Stimulated activated CD4-positive, alpha-beta T cell treated with anti-CD3 and anti-CD28 coated beads, Interleukin-12 subunit alpha, Interleukin-12 subunit beta, amount 100 ng/mL, for 24 hours (primary cell): ENCODE data around the gene SERPINB2.
A peak's percentile ranks its signal among the peaks of the same experiment; 100 is the strongest.

Experiments used
- DNase-seq, 2 experiments: peaks; one replicate each; pipeline ENCODE4 v3.0.0-alpha.2; 2020; ENCODE audit warnings: low read depth in 2 of 2

SERPINB2 gene, protein sequence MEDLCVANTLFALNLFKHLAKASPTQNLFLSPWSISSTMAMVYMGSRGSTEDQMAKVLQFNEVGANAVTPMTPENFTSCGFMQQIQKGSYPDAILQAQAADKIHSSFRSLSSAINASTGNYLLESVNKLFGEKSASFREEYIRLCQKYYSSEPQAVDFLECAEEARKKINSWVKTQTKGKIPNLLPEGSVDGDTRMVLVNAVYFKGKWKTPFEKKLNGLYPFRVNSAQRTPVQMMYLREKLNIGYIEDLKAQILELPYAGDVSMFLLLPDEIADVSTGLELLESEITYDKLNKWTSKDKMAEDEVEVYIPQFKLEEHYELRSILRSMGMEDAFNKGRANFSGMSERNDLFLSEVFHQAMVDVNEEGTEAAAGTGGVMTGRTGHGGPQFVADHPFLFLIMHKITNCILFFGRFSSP

DNA sequence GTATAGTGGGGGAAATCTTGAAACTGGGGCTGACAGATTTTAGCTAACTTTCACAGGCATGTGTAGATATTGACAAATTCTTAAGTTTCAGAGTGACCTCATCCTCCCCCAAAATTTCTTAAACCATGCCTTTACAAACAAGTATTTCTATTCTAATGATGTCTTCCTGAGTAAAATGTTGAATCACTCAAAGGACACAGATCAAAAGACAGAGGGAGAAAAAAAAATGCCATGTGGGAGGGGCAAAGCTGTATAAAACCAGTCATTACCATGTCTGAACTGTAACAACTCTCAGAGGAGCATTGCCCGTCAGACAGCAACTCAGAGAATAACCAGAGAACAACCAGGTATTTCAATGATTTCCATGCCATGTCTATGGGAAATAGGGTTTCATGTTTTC, at the start of gene SERPINB2:
SERPINB2 (plus strand) TSS at position 282 of the 400 bp plus-strand sequence. CDS start 3,740 bp downstream, outside the sequence.
- no peak for DNase-seq

GRCh38 chr18:63843008-63843407, 44.5 kb upstream of the SERPINB2 start:
- no peak for DNase-seq

DNA sequence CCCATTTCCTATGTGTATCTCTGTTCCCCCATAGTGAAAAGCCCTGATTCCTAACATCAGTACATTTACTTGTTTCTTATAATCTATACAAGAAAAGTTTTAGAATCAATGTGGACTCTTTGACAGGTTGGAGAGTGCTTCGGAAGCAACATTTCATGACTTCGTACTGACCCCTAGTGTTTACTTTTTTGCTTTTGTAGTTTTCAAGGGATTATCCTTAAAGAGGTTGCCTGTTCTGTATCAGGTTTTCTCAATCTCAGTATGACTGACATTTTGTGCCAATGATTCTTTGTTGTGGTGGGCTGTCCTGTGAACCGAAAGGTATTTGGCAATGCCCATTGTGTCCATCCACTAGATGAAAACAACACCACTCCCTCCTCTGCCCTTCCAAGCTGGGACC, 43.3 kb upstream of the SERPINB2 start:
- DNase-seq: no peak

DNA sequence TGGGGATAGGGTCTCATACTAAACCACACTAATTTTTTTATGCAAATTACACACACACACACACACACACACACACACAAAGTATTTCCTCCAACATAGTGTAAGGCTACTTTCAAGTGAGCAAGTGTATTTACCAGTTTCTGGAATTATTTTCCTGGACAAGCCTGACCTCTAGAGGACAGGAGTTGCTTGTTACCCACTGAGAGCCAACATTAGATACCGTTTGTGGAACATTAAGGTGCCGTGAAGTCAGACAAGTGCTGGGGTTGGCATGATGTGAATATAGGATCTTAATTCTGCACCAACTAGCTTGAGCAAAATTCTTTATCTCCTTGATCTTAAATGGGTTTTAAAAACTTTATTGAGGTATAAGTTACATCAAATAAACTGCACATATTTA, 39.3 kb upstream of the SERPINB2 start:
- DNase-seq: no peak

GRCh38 chr18:63850020-63850419, 37.5 kb upstream of the SERPINB2 start:
- peak in 1 of 2 experiments; percentile 2 for DNase-seq

DNA sequence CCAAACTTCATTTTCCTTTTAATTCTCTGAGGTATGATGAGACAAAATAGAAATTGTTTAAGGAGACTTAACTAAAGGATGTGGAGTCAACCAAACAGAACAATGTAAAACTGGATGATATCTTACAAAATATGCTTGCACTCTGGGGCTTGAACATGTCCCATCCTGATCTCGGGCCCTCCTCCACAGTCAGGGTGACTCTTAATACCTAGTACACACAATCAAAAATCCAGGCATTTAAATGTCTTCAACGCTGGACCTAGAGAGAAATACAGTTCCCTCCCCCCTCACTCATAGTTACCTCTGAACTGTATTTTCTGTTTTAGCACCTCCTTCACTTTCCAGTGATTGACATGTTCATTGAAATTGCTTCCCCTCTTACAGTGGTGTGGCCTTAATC, 36.9 kb upstream of the SERPINB2 start:
- DNase-seq: no peak

GRCh38 chr18:63858456-63858855, 29.0 kb upstream of the SERPINB2 start:
- DNase-seq: no peak

DNA sequence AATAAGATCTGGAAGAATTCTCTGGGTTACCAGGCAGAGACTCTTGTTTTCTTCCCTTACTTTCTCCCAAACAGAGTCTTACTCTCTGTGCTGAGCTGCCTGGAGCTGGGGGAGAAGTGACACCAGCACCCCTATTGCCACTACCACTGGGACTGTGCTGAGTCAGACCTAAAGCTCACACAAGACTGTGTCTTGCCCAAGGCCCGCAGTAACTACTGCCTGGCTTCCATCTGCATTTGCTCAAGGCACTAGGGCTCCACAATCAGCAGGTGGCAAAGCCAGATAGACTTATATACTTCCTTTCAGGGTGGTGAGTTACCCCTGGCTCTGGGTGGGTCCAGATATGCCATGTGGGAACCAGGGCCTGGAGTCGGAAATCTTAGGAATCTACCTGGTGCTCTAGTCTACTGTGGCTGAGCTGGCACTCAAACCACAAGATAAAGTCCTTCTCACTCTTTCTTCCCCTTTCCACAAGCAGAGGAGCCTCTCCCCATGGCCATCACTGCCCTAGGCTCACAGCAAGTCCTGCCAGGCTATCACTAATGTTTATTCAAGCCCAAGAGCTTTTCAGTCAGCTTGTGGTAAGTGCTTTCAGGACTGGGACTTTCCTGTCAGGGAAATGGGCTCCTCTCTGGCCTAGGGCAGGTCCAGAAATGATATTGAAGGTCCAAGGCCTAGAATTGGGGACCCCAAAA, 27.6 kb upstream of the SERPINB2 start:
- no peak for DNase-seq

GRCh38 chr18:63860531-63860930, 27.0 kb upstream of the SERPINB2 start:
- DNase-seq: no peak

- DNase-seq: no peak
These were observed 20.0 kb upstream of the SERPINB2 start for GRCh38 chr18:63867368-63868125.

- DNase-seq: no peak
These were observed 19.0 kb upstream of the SERPINB2 start for GRCh38 chr18:63868546-63868945.

GRCh38 chr18:63869374-63869773, 18.1 kb upstream of the SERPINB2 start:
- no peak for DNase-seq

- DNase-seq: no peak
These were observed 17.7 kb upstream of the SERPINB2 start for GRCh38 chr18:63869851-63870250.

DNA sequence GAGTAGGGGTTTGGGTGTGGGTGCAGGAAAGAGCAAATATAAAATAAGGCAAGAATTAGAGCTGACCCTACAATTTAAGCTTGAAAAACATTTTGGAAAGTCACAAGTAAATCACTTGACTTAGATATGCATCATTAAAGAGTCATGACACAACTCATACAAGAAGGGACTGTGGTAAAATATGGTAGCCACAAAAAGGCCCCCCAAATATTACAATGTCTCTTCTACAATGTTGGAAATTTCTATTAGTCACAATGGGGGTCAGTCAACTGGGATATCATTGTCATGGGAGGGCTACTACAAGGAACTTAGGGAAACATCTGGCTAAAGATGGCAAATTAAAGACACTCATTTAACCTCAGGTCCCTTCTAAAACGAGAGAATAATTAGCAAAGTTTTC, 15.7 kb upstream of the SERPINB2 start:
- DNase-seq: no peak

- no peak for DNase-seq
These were observed 14.9 kb upstream of the SERPINB2 start for GRCh38 chr18:63872586-63872985.

DNA sequence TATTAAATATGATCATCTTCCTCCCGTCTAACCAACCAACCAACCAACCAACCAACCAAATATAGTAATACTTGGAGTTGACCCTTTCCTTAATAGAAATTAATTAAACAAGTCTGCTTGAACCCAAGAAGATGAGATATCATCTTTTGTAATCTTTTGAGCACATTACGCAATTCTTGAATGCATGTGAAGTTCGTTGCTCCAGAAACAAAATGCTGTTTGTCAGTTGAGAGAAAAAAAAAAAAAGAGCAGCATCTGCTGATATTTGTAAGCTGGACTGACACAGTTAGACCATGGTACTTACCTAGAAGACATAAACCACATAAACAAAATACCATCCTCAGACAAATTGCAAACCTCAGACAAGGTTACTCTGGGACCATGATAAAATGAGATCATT, 9.2 kb upstream of the SERPINB2 start:
- DNase-seq: no peak

- no peak for DNase-seq
These were observed 8.6 kb upstream of the SERPINB2 start for GRCh38 chr18:63878925-63879324.

- DNase-seq: no peak
These were observed 7.8 kb upstream of the SERPINB2 start for GRCh38 chr18:63879709-63880108.

GRCh38 chr18:63881851-63882250, 5.7 kb upstream of the SERPINB2 start:
- DNase-seq: no peak

DNA sequence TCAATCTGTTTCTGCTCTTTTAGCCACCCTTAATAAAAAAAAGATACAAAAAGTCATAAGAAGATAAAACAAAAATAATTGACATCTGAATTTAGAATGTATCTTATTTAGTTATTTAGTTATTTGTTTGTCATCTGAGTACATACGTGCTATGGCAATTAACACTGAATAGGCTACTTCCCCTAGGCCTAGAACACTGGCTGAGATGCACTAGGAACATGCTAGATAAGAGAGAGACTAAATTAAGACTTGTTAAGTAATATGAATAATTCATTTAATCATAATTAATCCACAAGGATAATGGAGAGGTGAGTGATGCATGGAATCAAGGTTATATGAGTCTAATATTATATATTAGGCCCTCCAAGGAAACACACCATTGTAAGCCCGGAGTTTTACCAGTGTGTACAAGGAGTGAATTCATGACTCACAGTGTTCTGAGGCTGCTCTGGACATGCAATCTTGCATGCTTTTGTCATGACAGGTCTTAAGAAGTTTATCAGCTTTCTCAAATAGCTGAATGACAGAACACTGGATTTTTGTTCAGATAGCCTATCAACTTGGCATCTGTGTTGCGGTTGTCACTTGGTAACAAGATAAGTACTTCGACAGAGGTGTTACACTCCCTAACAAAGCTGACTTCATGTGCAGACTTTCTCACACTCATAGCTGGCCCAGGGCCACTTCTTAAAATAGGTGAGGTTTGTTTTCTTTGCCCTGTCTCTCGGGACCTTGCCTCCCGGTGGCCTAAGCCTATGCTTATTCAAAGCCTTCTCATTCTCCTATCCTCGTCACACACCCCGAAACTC, 5.0 kb upstream of the SERPINB2 start:
- no peak for DNase-seq

GRCh38 chr18:63883617-63884016, 3.9 kb upstream of the SERPINB2 start:
- no peak for DNase-seq
